ENCODE measurements around the gene AJUBA. TPM values are rescaled to one million over a fixed set of nuclear protein-coding genes. Genes with fewer than 3 reads are reported as not detected.

Gene AJUBA
- total RNA-seq, 1 experiment from 2014 or later, result 28.8 TPM

GRCh38 chr14:22977434-22977683, 5.0 kb downstream of the AJUBA start (continued):
- TF ChIP-seq FOXP4 (CRISPR knock-in tag; IDR thresholded peaks at IDR 0.05), result no peak
- no peak for TF ChIP-seq USF2 (CRISPR knock-in tag; IDR thresholded peaks at IDR 0.05)
- TF ChIP-seq ZNF671 (CRISPR knock-in tag; IDR thresholded peaks at IDR 0.05), result no peak
- TF ChIP-seq, protein P1, sequence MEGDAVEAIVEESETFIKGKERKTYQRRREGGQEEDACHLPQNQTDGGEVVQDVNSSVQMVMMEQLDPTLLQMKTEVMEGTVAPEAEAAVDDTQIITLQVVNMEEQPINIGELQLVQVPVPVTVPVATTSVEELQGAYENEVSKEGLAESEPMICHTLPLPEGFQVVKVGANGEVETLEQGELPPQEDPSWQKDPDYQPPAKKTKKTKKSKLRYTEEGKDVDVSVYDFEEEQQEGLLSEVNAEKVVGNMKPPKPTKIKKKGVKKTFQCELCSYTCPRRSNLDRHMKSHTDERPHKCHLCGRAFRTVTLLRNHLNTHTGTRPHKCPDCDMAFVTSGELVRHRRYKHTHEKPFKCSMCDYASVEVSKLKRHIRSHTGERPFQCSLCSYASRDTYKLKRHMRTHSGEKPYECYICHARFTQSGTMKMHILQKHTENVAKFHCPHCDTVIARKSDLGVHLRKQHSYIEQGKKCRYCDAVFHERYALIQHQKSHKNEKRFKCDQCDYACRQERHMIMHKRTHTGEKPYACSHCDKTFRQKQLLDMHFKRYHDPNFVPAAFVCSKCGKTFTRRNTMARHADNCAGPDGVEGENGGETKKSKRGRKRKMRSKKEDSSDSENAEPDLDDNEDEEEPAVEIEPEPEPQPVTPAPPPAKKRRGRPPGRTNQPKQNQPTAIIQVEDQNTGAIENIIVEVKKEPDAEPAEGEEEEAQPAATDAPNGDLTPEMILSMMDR (IDR thresholded peaks at IDR 0.05), result no peak

- no peak for TF ChIP-seq USF2 (CRISPR knock-in tag; IDR thresholded peaks at IDR 0.05)
- TF ChIP-seq GABPB1 (CRISPR knock-in tag; IDR thresholded peaks at IDR 0.05), result peak; percentile 100
- no peaks in the 10 kb centered on the region; the same call in 1 of the 2 replicates for H3K27me3 Mint-ChIP-seq (ENCODE audit: low read depth)
- peak overlapping the region; percentile 5; the same call in 1 of the 2 replicates for H3K4me3 Mint-ChIP-seq
- H3K36me3 Mint-ChIP-seq, result peaks cover 55% of the 10 kb centered on the region
- POLR2A ChIA-PET, result interaction anchor here (0.6 to 3.3 kb wide), 11 partner anchors 10 to 561 kb away, joined by 3 to 19 read pairs (median 4); partner anchors contain the start of genes ACIN1, BCL2L2, C14orf119 and HAUS4
- ATAC-seq (no peak), DNase-seq (ENCODE audit: low spot score) (no peak)
- no peaks in the 10 kb centered on the region for H3K9me3 Mint-ChIP-seq
- peak overlapping the region; percentile 99 for H3K27ac Mint-ChIP-seq
- H3K4me1 Mint-ChIP-seq, result peaks cover 46% of the 10 kb centered on the region
- CTCF ChIA-PET, result interaction anchor here (0.5 to 4.1 kb wide), 19 partner anchors 9 to 407 kb away, joined by 3 to 78 read pairs (median 4); partner anchors contain the start of genes HAUS4 and PRMT5
These were observed 5.5 kb downstream of the AJUBA start for GRCh38 chr14:22976620-22977433.

- ChIA-PET CTCF (interaction anchor here (2.9 to 4.1 kb wide), 2 partner anchors 11 to 12 kb away, joined by 51 to 78 read pairs; no protein-coding TSS in a partner anchor), POLR2A (interaction anchor here (0.6 kb wide), 1 partner anchor 43 kb away, joined by 4 read pairs; no protein-coding TSS in a partner anchor)
- no peak overlapping the region for H3K4me3 Mint-ChIP-seq
- H3K36me3 Mint-ChIP-seq, result peaks cover 64% of the 10 kb centered on the region
- H3K9me3 Mint-ChIP-seq, result no peaks in the 10 kb centered on the region
- H3K4me1 Mint-ChIP-seq, result peaks cover 40% of the 10 kb centered on the region
- H3K27ac Mint-ChIP-seq, result peak overlapping the region; percentile 75
- ATAC-seq (no peak), DNase-seq (ENCODE audit: low spot score) (no peak)
- H3K27me3 Mint-ChIP-seq (ENCODE audit: low read depth), result no peaks in the 10 kb centered on the region
- TF ChIP-seq, protein P2, sequence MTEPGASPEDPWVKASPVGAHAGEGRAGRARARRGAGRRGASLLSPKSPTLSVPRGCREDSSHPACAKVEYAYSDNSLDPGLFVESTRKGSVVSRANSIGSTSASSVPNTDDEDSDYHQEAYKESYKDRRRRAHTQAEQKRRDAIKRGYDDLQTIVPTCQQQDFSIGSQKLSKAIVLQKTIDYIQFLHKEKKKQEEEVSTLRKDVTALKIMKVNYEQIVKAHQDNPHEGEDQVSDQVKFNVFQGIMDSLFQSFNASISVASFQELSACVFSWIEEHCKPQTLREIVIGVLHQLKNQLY (CRISPR knock-in tag; IDR thresholded peaks at IDR 0.05), result no peak
- TF ChIP-seq, protein P3, sequence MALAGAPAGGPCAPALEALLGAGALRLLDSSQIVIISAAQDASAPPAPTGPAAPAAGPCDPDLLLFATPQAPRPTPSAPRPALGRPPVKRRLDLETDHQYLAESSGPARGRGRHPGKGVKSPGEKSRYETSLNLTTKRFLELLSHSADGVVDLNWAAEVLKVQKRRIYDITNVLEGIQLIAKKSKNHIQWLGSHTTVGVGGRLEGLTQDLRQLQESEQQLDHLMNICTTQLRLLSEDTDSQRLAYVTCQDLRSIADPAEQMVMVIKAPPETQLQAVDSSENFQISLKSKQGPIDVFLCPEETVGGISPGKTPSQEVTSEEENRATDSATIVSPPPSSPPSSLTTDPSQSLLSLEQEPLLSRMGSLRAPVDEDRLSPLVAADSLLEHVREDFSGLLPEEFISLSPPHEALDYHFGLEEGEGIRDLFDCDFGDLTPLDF (CRISPR knock-in tag; IDR thresholded peaks at IDR 0.05), result no peak
- TF ChIP-seq SMAD4 (CRISPR knock-in tag; IDR thresholded peaks at IDR 0.05) (no peak), ELF4 (CRISPR knock-in tag; IDR thresholded peaks at IDR 0.05; ENCODE audit: low read depth) (no peak), GABPB1 (CRISPR knock-in tag; IDR thresholded peaks at IDR 0.05) (no peak; the same call in 1 of the 2 replicates), ZNF232 (CRISPR knock-in tag; IDR thresholded peaks at IDR 0.05) (no peak), ZNF671 (CRISPR knock-in tag; IDR thresholded peaks at IDR 0.05) (no peak), ATF1 (CRISPR knock-in tag; IDR thresholded peaks at IDR 0.05) (no peak), TEAD4 (CRISPR knock-in tag; IDR thresholded peaks at IDR 0.05) (no peak), RORB (CRISPR knock-in tag; IDR thresholded peaks at IDR 0.05) (no peak), IRF2 (CRISPR knock-in tag; IDR thresholded peaks at IDR 0.05; ENCODE audit: borderline replicate concordance, low read depth) (no peak)
- TF ChIP-seq, protein P1 (IDR thresholded peaks at IDR 0.05), result no peak
- TF ChIP-seq, protein P4, sequence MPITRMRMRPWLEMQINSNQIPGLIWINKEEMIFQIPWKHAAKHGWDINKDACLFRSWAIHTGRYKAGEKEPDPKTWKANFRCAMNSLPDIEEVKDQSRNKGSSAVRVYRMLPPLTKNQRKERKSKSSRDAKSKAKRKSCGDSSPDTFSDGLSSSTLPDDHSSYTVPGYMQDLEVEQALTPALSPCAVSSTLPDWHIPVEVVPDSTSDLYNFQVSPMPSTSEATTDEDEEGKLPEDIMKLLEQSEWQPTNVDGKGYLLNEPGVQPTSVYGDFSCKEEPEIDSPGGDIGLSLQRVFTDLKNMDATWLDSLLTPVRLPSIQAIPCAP (CRISPR knock-in tag; IDR thresholded peaks at IDR 0.05), result no peak
These were observed 7.6 kb downstream of the AJUBA start for GRCh38 chr14:22974530-22975313.

Measured in WTC11 (cell line).